K562 (cell line): ENCODE results near the gene FOXM1. TPM values are rescaled to one million over a fixed set of nuclear protein-coding genes. Genes with fewer than 3 reads are reported as not detected.

ENCODE experiments used
- ARHGAP35 ChIP-seq: fragments of 450-650 bp; IDR thresholded peaks from 2 replicates; pipeline ENCODE4 v1.6.1; 2018; ENCODE audit not compliant: partially characterized antibody
- CBX3 ChIP-seq, 2 experiments: IDR thresholded peaks; 1 replicate in 1 of 2; 2 replicates in 1 of 2; pipeline ENCODE4 v1.6.1; 2012; ENCODE audit warnings: inconsistent platforms in 2 of 2, low read length in 2 of 2, borderline replicate concordance in 1 of 2, control low read depth in 1 of 2
- ELF2 ChIP-seq: fragments of 250-450 bp; sonication (Bioruptor Pico); IDR thresholded peaks from 2 replicates; pipeline ENCODE4 v1.5.0; 2021; ENCODE audit warnings: mild to moderate bottlenecking
- FOXK1 ChIP-seq: sonication (generic); formaldehyde crosslinking; IDR thresholded peaks from 2 replicates; pipeline ENCODE4 v1.8.0; 2022; ENCODE audit warnings: missing genetic modification reagents, mild to moderate bottlenecking, borderline replicate concordance
- GTF2F1 ChIP-seq: IDR thresholded peaks from 2 replicates; pipeline ENCODE4 v1.6.1; 2011; ENCODE audit warnings: low read depth, low read length, improper control_type of control experiment
- HDAC1 ChIP-seq, 2 experiments: fragments of 450-650 bp; IDR thresholded peaks; 2 replicates each; pipeline ENCODE4 v1.6.1; 2016 to 2017; ENCODE audit warnings: inconsistent platforms in 1 of 2, mild to moderate bottlenecking in 1 of 2, moderate library complexity in 1 of 2
- HNRNPH1 ChIP-seq: fragments of 200-400 bp; formaldehyde crosslinking; optimal IDR thresholded peaks from 2 replicates; pipeline ENCODE3; 2017; ENCODE audit warnings: low read depth, mild to moderate bottlenecking, low read length, moderate library complexity
- ILK ChIP-seq: fragments of 450-650 bp; IDR thresholded peaks from 2 replicates; pipeline ENCODE4 v1.6.1; 2016; ENCODE audit warnings: missing genetic modification characterization, low read depth, mild to moderate bottlenecking, missing compliant biosample characterization, moderate library complexity, borderline replicate concordance
- NCOA1 ChIP-seq: fragments of 450-650 bp; IDR thresholded peaks from 2 replicates; pipeline ENCODE4 v1.6.1; 2016; ENCODE audit warnings: low read depth
- POLR2AphosphoS2 ChIP-seq: IDR thresholded peaks from 2 replicates; pipeline ENCODE4 v1.6.1; 2012; ENCODE audit warnings: low read length, improper control_type of control experiment
- PYGO2 ChIP-seq: fragments of 450-650 bp; IDR thresholded peaks from 2 replicates; pipeline ENCODE4 v1.6.1; 2016; ENCODE audit warnings: mild to moderate bottlenecking, missing genetic modification characterization, moderate library complexity, missing compliant biosample characterization
- RBM34 ChIP-seq: fragments of 200-400 bp; formaldehyde crosslinking; IDR thresholded peaks from 2 replicates; pipeline ENCODE4 v1.6.1; 2018; ENCODE audit warnings: low read length, borderline replicate concordance; ENCODE audit not compliant: insufficient read depth
- RFX1 ChIP-seq: fragments of 450-650 bp; IDR thresholded peaks from 2 replicates; pipeline ENCODE4 v1.6.1; 2016; ENCODE audit warnings: mild to moderate bottlenecking, moderate library complexity
- SMAD3 ChIP-seq: fragments of 450-650 bp; formaldehyde crosslinking; conservative IDR thresholded peaks from 2 replicates; pipeline ENCODE4 v1.4.0; 2020; ENCODE audit warnings: mild to moderate bottlenecking
- SNRNP70 ChIP-seq: fragments of 200-400 bp; formaldehyde crosslinking; optimal IDR thresholded peaks from 2 replicates; pipeline ENCODE3; 2017; ENCODE audit warnings: low read depth, low read length
- TRIM28 ChIP-seq: fragments of 450-650 bp; IDR thresholded peaks from 2 replicates; pipeline ENCODE4 v1.6.1; 2017
- WHSC1 ChIP-seq: IDR thresholded peaks from one replicate; pipeline ENCODE4 v1.6.1; 2012; ENCODE audit warnings: low read length, control low read depth, inconsistent platforms
- XRCC4 ChIP-seq: IDR thresholded peaks from one replicate; pipeline ENCODE4 v1.6.1; 2011; ENCODE audit not compliant: insufficient read depth, insufficient read length; ENCODE audit errors: extremely low read depth
- ZNF41 ChIP-seq: fragments of 250-450 bp; sonication (Bioruptor Pico); conservative IDR thresholded peaks from 2 replicates; pipeline ENCODE4 v1.4.0; 2020; ENCODE audit warnings: mild to moderate bottlenecking
- polyA plus RNA-seq, 8 experiments: library from polyadenylated mRNA; depleted of rRNA in 4 of 8; stranded (reverse) in 5 of 8; unstranded in 3 of 8; fragments of >200 nt; fragmentation: Nextera tagmentation in 2 of 8; fragmentation: Illumina TruSeq in 1 of 8; extraction: Ambion mirVana in 2 of 8; extraction: Trizol in 1 of 8; gene quantifications; 2 replicates each; pipeline versions ENCODE4 v1.2.1 to v1.2.3, GENCODE V29; 2011 to 2014; ENCODE audit warnings: inconsistent platforms in 1 of 8, missing spikeins in 1 of 8
- total RNA-seq, 7 experiments: library from RNA; depleted of rRNA in 6 of 7; stranded (reverse); fragments of >200 nt in 6 of 7; fragmentation: Illumina TruSeq in 2 of 7; extraction: Trizol in 2 of 7; gene quantifications; 2 replicates each; pipeline versions ENCODE4 v1.2.1 to v1.2.3, GENCODE V29; 2011 to 2021; ENCODE audit warnings: low replicate concordance in 1 of 7
- TF ChIP-seq, protein P1 (sequence below): sonication (generic); formaldehyde crosslinking; IDR thresholded peaks from 2 replicates; pipeline ENCODE4 v1.8.1; 2022; ENCODE audit warnings: missing genetic modification reagents
- TF ChIP-seq, protein P2 (sequence below): fragments of 250-450 bp; sonication (Bioruptor Pico); IDR thresholded peaks from 2 replicates; pipeline ENCODE4 v1.5.0; 2020; ENCODE audit warnings: mild to moderate bottlenecking
- TF ChIP-seq, protein P3 (sequence below): IDR thresholded peaks from 2 replicates; pipeline ENCODE4 v1.6.1; 2012; ENCODE audit warnings: low read depth, low read length, improper control_type of control experiment, borderline replicate concordance
- TF ChIP-seq, protein P4 (sequence below): conservative IDR thresholded peaks from 2 replicates; pipeline ENCODE4 v1.6.1; 2011; ENCODE audit warnings: low read depth, mild to moderate bottlenecking, low read length; ENCODE audit not compliant: control insufficient read depth

The FOXM1 gene
- total and polyA plus RNA-seq, 9 of the 15 experiments (the other 6 are each of a cell fraction or from before 2014, with no cell fraction given), result 8.9 to 46.9 (median 17.2) TPM

DNA sequence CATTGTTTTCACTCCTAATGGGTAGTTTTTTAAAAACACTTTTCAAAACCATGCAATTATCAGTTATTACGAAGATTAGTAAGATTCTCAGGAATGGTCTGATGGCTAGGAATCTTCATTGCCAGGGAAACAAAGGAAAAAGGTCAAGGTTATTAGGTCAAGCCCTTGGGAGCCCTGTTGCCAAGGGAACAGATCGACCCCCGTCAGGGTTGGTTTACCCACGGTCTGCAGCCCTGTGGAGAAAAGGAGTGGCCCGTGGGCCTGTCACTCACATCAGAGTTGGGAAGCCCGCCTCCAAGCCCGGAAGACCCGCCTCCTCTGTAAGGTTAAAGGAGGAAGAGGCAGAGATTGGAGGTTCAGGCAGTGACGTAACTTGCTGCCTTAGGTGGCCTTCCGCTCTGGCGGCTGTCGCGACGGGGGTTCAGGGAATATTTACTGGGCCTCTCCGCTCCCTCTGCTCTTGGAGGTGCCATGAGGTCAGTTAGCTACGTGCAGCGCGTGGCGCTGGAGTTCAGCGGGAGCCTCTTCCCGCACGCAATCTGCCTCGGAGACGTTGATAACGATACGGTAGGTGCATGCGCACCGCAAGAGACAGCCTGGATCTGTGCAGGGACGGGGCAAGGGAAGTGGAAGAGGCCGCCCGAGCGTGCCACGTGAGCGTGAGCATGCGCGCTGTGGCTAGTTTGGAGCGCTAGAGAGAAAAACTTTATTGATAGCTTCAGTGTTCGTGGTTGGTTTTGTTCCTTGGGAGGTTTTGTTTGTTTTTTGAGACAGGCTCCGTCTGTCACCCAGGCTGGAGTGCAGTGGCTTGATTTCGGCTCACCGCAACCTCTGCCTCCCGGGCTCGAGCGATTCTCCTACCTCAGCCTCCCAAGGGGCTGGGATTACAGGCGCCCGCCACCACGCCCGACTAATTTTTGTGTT is 64.4 kb downstream of the FOXM1 start, which contains the start of gene ITFG2 (continued):
- TF ChIP-seq HNRNPH1 (no peak), POLR2AphosphoS2 (no peak), SMAD3 (CRISPR knock-in tag) (no peak), TRIM28 (no peak), CBX3 (IDR thresholded peaks at IDR 0.05; ENCODE audit: borderline replicate concordance in 1 of 2, low read length in 2 of 2) (peak in 1 of 2 experiments; percentile 56; a peak in 1 of 3 replicates), SNRNP70 (no peak), ILK (tag) (no peak), ARHGAP35 (no peak), ELF2 (CRISPR knock-in tag) (no peak), RFX1 (peak; percentile 97), HDAC1 (IDR thresholded peaks at IDR 0.05) (peak in 1 of 2 experiments; percentile 97; a peak in 2 of 4 replicates), PYGO2 (tag) (no peak), ZNF41 (CRISPR knock-in tag) (no peak), XRCC4 (no peak), NCOA1 (0 out of 2 replicates have a peak, but pooled peaks have one; percentile 46), FOXK1 (CRISPR knock-in tag) (no peak), WHSC1 (no peak), GTF2F1 (peak; percentile 27; the same call in 1 of the 2 replicates), RBM34 (no peak)
- TF ChIP-seq, protein P1, sequence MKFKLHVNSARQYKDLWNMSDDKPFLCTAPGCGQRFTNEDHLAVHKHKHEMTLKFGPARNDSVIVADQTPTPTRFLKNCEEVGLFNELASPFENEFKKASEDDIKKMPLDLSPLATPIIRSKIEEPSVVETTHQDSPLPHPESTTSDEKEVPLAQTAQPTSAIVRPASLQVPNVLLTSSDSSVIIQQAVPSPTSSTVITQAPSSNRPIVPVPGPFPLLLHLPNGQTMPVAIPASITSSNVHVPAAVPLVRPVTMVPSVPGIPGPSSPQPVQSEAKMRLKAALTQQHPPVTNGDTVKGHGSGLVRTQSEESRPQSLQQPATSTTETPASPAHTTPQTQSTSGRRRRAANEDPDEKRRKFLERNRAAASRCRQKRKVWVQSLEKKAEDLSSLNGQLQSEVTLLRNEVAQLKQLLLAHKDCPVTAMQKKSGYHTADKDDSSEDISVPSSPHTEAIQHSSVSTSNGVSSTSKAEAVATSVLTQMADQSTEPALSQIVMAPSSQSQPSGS (CRISPR knock-in tag), result no peak
- TF ChIP-seq, protein P2, sequence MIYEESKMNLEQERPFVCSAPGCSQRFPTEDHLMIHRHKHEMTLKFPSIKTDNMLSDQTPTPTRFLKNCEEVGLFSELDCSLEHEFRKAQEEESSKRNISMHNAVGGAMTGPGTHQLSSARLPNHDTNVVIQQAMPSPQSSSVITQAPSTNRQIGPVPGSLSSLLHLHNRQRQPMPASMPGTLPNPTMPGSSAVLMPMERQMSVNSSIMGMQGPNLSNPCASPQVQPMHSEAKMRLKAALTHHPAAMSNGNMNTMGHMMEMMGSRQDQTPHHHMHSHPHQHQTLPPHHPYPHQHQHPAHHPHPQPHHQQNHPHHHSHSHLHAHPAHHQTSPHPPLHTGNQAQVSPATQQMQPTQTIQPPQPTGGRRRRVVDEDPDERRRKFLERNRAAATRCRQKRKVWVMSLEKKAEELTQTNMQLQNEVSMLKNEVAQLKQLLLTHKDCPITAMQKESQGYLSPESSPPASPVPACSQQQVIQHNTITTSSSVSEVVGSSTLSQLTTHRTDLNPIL, result no peak
- TF ChIP-seq, protein P3, sequence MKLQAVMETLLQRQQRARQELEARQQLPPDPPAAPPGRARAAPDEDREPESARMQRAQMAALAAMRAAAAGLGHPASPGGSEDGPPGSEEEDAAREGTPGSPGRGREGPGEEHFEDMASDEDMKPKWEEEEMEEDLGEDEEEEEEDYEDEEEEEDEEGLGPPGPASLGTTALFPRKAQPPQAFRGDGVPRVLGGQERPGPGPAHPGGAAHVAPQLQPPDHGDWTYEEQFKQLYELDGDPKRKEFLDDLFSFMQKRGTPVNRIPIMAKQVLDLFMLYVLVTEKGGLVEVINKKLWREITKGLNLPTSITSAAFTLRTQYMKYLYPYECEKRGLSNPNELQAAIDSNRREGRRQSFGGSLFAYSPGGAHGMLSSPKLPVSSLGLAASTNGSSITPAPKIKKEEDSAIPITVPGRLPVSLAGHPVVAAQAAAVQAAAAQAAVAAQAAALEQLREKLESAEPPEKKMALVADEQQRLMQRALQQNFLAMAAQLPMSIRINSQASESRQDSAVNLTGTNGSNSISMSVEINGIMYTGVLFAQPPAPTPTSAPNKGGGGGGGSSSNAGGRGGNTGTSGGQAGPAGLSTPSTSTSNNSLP, result no peak
- TF ChIP-seq, protein P4, sequence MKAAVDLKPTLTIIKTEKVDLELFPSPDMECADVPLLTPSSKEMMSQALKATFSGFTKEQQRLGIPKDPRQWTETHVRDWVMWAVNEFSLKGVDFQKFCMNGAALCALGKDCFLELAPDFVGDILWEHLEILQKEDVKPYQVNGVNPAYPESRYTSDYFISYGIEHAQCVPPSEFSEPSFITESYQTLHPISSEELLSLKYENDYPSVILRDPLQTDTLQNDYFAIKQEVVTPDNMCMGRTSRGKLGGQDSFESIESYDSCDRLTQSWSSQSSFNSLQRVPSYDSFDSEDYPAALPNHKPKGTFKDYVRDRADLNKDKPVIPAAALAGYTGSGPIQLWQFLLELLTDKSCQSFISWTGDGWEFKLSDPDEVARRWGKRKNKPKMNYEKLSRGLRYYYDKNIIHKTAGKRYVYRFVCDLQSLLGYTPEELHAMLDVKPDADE, result peak; percentile 78; the same call in 1 of the 2 replicates
